HG03457 (cell line): Measurements from ENCODE around the gene EFTUD2.

Experiments used
- ATAC-seq: cut with Tn5 transposase; IDR thresholded peaks from one replicate; pipeline ENCODE4 v1.9.1; 2021; ENCODE audit warnings: moderate number of reproducible peaks; ENCODE audit not compliant: unreplicated experiment

Gene EFTUD2

DNA sequence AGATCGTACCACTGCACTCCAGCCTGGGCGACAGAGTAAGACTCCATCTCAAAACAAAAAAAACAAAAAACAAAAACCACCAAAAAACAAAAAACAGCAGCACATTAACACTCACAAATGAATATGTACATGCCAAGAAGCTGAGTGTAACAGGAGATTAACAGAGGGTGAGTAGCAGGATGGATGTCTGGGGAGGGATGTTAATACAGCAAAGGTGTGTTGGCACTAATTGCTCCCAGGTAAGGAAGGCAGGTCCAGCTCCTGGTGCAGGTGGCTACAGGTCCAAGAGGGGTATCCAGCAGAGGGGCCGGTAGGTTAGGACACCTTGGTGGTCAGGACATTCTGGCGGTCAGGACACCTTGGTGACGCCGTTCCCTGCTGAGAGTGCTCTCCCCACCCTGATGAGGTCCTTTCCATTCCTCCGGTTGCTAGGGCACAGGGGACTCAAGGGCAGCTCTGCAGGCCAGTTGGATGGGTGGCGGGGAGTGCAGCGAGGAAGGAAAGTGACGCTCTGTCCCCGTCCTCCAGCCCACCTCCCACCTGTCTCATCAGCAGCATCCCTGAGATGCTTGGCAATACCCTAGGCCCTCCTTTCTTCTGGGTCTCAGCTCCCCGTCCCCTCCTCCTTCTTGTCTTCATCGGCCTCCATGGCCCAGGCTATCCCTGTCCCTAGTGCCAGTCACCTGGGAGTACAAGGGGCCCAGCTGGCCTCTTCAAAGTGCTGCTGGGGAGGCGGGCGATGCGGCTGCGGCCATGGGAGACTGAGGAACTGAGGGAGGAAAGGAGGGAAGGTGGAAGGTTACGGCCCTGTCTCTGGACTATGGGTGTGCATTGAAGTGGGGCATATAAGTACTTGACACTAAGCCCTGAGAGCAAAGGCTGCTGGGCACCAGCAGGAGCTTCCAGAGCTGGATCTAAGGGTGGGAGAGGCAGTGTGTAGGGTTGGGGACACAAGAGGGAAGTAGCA lies 26.8 kb upstream of the EFTUD2 start:
- no peak for ATAC-seq

DNA sequence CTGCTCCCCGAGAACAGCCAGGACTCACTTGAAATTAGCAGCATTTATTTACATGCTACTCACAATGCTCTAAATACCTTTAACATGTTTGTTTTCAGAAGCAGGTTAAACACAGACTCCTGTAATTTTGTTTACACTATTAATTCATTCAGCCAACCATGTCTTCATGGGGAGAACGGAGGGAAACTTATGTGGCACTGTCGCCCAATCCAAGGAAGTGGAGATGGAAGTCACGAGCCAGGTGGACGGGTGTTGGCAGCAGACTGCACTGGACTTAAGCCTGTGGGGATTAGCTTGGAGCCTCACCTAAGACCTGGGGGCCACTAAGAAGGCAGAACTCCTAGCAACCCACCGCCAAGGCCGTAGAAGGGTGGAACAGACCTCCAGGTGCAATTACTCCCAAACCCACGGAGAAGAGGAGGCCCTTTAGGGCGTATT lies 24.9 kb upstream of the EFTUD2 start:
- no peak for ATAC-seq

DNA sequence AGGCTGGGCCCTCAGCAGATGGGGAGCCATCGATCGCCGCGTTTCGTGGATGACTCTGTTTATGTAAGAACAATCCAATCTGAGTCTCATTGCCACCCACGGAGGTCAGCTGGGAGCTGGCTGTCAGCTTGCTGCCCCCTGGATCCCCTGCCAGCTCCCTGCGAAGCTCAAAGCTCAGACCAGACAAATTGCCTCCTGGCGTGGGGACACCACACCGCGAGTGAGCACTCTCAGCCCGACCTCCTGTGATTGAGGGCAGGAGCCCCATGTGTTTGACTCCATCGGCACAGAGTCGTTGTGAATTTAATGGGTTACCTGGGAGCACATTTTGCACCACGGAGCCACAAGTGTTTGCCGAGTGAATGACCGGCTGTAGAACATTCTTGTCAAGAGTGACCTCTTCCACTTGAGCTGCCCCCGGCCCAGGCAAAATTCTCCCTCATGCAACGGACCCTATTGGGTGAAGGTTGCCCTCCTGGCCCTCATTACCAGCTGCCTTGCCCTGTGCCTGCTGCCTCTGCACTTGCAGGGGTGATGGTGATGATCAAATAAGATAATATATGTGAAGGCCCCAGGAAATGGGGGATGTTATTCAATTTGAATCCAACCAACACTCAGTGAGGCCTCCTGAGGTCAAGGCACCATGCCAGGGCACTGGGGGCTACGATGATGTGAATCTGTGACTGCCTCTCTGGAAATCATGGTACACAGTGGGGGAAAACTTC lies 23.7 kb upstream of the EFTUD2 start:
- ATAC-seq, result no peak

DNA sequence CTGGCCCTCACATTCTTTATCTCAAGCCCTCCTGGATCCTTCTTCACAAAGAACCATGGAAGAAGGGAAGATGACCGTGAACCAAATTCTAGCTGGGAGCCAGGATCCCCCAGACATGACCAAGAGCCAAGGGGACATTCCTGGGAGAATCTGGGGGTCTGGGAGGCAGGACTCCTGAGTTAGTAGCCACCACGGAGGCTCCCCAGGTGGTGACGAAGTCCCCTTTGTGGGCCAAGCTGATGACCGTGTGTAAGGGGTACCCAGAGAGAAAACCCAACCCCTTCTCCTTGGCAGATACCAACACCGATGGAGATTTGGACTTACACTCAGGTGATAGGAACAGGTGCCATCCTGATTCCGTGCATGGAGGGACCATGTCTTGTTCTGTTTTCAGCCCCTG lies 22.9 kb upstream of the EFTUD2 start:
- no peak for ATAC-seq

DNA sequence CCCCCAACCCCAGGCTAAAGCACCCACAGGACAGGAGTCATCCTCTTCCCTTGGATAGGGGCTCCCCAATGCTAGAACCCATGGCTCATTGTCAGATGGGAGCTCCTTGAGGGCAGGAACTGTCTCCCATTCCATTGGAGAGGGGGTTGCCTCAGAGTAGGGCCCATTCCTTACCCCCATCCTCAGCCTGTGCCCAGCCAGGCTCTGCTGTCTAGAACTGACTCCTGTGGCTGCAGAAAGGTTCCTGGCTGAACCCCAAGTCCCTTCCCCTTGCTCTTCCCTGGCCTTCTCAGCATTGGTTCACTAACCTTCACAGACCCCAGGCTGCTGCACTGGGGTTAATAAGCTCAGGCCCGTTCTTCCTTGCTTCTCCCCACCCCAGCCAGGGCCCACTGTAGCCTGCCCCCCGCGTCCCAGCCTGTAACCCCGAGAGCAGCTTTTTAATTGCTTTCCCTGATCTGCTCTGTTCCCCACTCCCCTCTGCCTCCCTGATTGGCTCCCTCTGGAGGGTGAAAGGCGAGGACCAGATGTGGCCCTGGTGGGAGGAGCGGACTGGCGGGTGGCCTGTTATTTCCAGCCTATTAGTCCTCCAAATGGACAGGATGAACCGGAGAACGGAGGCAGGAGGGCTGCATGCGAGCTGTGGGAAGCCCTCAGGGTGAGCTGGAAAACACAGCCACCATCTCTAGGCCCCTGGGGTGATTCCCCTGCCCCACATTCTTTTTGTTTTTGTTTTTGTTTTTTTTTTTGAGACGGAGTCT lies 22.1 kb upstream of the EFTUD2 start:
- no peak for ATAC-seq

DNA sequence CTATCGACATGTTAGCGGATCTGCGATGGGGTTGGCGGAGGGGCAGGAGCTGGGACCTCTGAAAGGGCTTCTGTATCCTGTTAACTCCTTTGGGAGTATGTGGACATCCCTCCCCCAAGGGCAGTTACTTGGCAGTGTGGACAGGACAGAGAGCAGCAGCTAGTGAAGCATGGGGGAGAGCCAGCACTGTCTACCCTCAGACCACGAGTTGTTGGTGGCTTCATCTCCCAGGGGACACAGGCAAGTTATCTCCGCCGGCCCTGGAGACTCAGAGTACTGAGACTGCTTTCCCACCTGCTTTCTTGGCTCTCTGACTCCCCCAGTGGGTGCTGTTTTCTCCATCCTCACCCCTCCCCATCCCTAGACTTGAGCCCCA lies 21.3 kb upstream of the EFTUD2 start:
- ATAC-seq, result no peak

DNA sequence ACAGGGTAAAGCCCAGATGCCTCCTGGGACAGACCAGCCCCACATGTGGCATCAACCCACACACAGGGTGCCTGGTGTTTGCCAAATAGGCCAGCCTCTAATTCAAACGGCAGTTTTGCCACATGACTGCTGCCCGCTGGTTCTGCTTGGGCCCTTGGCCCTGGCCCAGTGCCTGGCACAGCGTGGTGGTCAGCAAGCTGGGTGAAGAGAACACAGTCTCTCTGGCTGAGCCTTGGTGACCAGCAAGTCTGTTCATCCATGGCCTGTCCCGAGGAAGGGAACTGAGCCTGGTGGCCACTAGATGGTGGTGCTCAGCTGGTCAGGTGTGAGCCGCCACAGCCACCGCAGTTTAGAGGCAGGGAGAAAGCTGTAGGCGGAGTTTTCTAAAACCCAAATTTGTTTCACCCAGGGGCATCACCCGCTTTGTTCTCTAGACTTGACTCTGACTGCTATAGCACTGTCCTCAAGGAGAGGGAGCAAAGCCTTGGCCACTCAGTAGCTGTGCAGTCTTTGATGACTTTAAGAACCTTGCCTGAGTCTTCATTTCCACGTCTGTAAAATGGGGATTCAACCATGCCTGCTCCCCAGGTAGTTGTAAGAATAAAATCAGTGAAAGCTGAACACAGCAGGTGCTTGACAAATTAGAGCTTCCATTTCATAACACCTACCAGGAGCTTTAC lies 20.8 kb upstream of the EFTUD2 start:
- ATAC-seq, result no peak

DNA sequence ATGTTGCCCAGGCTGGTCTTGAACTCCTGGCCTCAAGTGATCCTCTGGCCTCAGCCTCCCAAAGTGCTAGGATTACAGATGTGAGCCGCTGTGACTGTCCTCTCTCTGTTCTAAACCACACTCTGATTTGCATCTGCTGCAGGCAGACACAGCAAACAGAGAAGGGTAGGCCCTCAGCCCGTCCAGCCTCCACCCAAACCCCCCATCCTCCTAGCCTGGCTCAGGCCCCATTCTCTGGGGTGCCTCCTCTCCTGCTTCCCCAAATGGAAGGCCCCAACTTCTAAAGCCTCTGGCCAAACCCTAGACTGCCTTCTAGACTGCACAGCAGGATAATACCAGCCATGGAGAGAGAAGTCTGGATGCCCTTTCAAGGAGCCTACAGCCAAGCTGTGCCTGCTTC lies 20.2 kb upstream of the EFTUD2 start:
- ATAC-seq, result no peak

DNA sequence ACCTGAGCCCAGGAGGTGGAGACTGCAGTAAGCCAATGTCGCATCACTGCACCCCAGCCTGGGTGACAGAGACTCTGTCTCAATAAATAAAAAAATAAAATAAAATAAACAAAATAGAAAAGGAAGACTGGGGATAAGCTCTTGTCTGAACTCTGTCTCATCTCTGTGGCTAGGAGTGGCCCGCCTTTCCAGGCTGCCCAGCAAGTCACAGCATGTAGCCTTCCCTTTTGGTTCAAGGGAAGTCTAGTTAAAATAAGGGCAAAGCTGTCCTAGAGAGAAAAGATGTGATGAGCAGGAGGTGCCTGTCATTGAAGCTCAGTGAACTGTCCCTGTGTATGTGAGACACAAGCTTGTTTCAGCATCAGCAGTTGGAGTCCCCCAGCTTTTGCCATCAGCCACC lies 18.8 kb upstream of the EFTUD2 start:
- ATAC-seq, result no peak

DNA sequence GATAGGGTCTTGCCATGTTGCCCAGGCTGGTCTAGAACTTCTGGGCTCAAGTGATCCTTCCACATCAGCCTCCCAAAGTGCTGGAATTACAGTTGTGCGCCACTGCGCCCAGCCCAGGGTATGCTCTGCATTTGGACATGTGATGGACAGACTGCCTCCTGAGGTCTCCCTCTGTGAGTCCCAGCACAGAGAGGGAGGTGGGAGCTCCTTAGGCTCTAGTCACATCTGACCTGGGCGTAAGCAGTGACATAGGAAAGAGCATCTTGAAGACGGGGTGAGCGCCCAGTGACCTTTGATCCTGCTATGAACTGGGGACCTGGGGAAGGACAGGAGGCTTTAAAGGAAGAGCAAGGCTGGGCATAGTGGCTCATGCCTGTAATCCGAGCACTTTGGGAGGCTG lies 18.2 kb upstream of the EFTUD2 start:
- no peak for ATAC-seq

DNA sequence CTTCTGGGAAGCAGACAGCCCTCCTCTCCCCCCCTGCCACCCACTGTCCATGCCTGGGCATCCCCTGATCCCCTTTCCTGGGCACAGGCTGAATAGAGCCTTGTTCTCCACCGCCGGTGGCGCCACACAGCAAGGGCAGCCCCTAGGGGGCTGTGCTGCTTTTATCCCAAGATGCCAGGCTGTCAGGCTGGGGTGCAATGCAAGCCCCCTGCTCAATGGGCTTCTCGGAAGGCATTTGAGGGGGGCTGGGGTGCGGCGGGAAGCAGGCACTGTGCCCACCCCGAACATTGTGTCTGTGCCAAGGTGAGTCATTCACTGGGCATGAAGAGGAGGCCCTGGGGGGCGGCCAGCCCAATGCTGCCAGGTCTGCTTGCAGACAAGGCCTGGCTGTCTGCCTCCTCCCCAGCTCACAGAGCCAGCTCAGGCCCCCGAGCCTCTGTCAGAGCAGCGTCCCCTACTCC lies 17.6 kb upstream of the EFTUD2 start:
- ATAC-seq, result no peak

DNA sequence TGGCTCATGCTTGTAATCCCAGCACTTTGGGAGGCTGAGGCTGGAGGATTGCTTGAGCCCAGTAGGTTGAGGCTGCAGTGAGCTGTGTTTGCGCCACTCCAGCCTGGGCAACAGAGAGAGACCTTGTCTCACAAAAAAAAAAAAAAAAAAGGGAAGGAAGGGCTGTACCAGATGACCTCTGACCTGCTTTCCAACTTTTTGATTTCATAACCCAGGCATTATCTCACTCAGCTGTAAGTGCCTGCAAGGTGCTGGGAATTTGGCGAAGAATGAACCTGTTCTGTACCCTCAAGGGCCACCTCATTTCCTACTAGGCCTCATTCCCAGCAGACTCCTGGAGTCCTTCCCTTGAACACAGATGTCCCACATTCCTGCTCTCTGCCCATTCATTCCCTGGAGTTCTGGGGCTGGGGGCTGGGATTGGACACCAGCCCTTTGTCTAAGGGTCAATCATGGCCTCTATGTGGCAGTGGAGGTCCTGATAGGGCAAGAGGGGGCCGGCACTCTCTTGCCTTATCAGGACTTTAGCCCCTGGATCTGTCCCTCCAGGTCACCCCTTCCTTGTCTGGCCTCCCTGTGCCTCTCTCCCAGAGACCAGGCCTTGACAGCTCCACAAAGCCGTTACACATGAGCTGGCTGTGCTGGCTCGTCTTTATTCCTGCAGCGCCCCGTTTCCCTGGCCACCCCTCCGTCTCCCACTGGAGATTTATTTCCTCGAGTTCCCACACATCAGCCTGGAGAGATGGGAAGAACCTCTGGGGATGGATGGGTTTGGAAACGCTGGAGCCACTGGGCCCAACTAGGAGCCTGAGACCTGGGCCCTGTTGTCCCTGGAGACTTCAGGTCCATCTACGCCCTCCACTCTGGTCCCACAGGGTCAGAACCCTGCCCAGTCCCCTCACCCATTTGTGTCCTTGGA lies 16.9 kb upstream of the EFTUD2 start:
- no peak for ATAC-seq

DNA sequence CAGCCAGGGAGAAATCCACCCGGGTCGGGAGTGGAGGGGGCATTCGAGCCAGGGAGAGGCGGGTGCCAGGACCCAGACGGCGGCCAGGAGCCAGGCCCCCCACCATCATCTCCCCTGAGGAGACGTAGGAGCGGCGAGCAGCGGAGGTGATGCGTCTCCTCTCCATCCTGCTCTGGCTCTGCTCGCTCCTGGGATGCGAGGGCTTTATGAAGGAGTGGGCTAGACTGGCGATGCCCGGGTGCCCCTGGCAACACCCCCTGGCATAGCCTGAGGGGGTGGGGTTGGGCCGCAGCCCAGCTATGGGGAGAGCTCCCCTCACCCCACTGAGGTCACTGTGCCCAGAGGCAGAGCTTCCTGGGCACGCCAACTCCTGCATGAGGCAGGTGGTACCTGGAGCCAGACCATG lies 16.1 kb upstream of the EFTUD2 start, which contains the start of gene GFAP:
GFAP (minus strand) TSS at position 180 of the 406 bp plus-strand sequence; CDS start at position 166, 14 bp downstream.
- no peak for ATAC-seq

DNA sequence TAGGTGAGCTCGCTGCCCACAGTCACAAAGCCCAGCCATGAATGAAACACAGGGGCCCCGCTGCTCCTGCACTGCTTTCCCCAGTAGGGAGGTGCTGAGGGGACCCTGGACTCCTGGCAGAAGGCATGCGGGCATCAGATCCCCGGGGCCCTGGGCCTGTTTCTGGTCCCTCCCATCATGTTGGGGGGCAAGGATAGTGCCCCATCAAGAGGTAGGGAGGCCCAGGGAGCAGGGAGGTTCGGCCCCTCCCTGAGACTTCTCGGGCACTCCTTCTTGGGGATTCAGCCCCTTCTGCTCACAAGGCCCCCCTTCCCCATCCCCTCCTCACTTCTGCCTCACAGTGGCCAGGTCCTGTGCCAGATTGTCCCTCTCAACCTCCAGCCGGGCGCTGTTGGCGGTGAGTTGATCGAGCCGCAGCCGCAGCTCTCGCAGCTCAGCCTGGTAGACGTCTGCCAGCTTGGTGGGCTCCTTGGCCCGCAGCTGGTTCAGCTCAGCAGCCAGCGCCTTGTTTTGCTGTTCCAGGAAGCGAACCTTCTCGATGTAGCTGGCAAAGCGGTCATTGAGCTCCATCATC lies 15.5 kb upstream of the EFTUD2 start:
- no peak for ATAC-seq

DNA sequence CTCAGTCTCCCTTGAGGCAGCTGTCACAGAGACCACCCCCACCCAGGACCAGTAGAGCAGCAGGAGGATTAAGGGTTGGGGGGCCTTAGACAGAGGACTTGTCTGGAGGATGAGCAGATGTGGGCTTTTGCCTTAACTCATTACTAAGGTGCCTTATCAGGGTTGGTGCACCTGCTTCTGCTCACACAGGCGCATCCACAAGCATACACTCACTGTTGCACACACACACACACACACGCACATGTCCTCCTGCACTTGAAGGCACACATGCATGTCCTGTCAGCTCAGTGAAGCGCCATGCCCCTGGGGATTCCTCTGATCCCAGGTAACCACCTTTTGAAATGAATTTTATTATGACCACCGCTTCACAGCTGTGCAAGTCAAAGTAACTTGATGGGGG lies 14.9 kb upstream of the EFTUD2 start:
- ATAC-seq, result no peak

DNA sequence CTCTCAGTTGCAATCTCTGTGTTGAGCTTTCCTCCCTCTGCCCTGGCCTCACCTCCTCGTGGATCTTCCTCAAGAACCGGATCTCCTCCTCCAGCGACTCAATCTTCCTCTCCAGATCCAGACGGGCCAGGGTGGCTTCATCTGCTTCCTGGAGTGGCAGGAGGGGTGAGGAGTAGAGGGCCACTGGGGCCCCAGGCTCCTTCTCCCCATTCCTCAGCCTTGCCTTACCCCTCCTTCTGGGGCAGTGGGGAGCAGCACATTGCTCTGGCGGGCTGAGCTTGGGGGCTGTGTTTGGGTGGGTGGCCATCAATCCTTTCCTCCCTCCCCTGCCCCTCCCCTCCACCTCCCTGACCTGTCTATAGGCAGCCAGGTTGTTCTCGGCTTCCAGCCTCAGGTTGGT lies 14.4 kb upstream of the EFTUD2 start:
- no peak for ATAC-seq

DNA sequence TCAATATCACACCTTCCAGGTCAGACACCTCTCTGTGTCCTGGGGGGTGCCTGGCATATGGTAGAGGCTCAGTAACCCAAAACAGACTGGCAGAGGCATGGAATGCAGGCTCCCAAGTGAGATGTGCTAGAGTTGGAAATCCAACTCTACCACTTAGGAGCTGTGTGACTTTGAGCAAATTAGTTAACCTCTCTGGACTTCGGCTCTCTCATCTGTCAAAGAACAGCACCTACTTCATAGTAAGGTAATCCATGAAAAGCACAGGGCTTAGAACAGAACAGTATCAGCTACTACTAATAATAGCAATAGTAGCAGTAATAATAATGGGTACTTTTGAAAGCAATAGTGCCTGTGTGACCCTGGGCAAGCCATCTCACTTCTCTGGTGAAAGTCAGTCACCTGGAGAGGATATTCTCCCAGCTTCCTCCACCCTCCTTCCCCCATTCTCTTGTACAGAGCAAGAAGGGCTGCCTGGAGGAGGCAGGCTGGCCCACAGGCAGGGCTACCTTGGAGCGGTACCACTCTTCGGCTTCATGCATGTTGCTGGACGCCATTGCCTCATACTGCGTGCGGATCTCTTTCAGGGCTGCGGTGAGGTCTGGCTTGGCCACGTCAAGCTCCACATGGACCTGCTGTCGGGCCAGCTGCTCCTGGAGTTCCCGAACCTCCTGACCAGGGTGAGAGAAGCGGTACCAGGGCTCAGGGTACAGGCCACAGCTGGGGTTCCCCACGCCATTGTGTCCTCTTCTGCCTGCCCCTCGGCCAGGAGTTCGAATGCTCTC lies 13.7 kb upstream of the EFTUD2 start:
- no peak for ATAC-seq
